Measurements from ENCODE around the gene PADI4. TPM values are rescaled to one million over a fixed set of nuclear protein-coding genes. Genes with fewer than 3 reads are reported as not detected.

Gene PADI4
- total and polyA plus RNA-seq, 2 of the 4 experiments (the other 2 are of a cell fraction) = not detected

- POLR2A ChIA-PET (ENCODE audit: unreplicated experiment) = no interaction called here
Measured at GRCh38 chr1:17355898-17356297, 47.9 kb downstream of the PADI4 start.

More at GRCh38 chr1:17355898-17356297, 47.9 kb downstream of the PADI4 start:
- CTCF ChIA-PET = no interaction called here
- no peak overlapping the region for H3K27ac ChIP-seq (ENCODE audit: insufficient read depth, low read length)
- no peak overlapping the region for H3K56ac ChIP-seq (ENCODE audit: extremely low read depth, insufficient read depth, low read length)
- no peak overlapping the region for H4K91ac ChIP-seq (ENCODE audit: insufficient read depth, low read depth, low read length)
- ATAC-seq (ENCODE audit: low read depth) = no peak
- no peak overlapping the region for H4K8ac ChIP-seq (ENCODE audit: low read depth in 2 of 2, low read length in 2 of 2)
- H3K79me1 ChIP-seq (ENCODE audit: low read depth in 1 of 2, low read length in 2 of 2) = no peaks in the 10 kb centered on the region
- no peak overlapping the region for H2AK9ac ChIP-seq (replicated peaks; ENCODE audit: low read depth, low read length, poor library complexity)
- TF ChIP-seq NFE2L2 (IDR thresholded peaks at IDR 0.05; ENCODE audit: low read depth, low read length) (no peak), USF2 (IDR thresholded peaks at IDR 0.05; ENCODE audit: low read depth, low read length) (no peak), CEBPB (IDR thresholded peaks at IDR 0.05; ENCODE audit: low read depth, low read length) (no peak), POLR2A (IDR thresholded peaks at IDR 0.05; ENCODE audit: low read depth, low read length) (no peak), BHLHE40 (IDR thresholded peaks at IDR 0.05; ENCODE audit: low read depth, low read length) (no peak), RFX5 (IDR thresholded peaks at IDR 0.05; ENCODE audit: low read depth, low read length) (no peak), MAFK (IDR thresholded peaks at IDR 0.05; ENCODE audit: low read depth, low read length) (no peak), CHD1 (IDR thresholded peaks at IDR 0.05; ENCODE audit: low read depth, low read length) (no peak), RAD21 (IDR thresholded peaks at IDR 0.05; ENCODE audit: low read length) (no peak), MXI1 (IDR thresholded peaks at IDR 0.05; ENCODE audit: borderline replicate concordance, low read depth, low read length) (no peak), MAZ (IDR thresholded peaks at IDR 0.05; ENCODE audit: borderline replicate concordance, low read depth, low read length) (no peak), SMC3 (IDR thresholded peaks at IDR 0.05; ENCODE audit: low read depth, low read length) (no peak), FOS (IDR thresholded peaks at IDR 0.05; ENCODE audit: low read depth, low read length) (no peak), RCOR1 (IDR thresholded peaks at IDR 0.05; ENCODE audit: insufficient replicate concordance, low read length) (no peak), ELK1 (IDR thresholded peaks at IDR 0.05; ENCODE audit: borderline replicate concordance, low read depth, low read length) (no peak)
- TF ChIP-seq, protein P1, sequence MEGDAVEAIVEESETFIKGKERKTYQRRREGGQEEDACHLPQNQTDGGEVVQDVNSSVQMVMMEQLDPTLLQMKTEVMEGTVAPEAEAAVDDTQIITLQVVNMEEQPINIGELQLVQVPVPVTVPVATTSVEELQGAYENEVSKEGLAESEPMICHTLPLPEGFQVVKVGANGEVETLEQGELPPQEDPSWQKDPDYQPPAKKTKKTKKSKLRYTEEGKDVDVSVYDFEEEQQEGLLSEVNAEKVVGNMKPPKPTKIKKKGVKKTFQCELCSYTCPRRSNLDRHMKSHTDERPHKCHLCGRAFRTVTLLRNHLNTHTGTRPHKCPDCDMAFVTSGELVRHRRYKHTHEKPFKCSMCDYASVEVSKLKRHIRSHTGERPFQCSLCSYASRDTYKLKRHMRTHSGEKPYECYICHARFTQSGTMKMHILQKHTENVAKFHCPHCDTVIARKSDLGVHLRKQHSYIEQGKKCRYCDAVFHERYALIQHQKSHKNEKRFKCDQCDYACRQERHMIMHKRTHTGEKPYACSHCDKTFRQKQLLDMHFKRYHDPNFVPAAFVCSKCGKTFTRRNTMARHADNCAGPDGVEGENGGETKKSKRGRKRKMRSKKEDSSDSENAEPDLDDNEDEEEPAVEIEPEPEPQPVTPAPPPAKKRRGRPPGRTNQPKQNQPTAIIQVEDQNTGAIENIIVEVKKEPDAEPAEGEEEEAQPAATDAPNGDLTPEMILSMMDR (conservative IDR thresholded peaks at IDR 0.05; ENCODE audit: low read depth, low read length) = no peak
- dilution Hi-C loops (cut with HindIII; ENCODE audit: low sequenced_read_pairs, unreplicated experiment) (no loop called here), in situ Hi-C loops (cut with MboI; ENCODE audit: low sequenced_read_pairs) (no loop called here), intact Hi-C loops (cut with micrococcal nuclease) (no loop called here)
- H4K5ac ChIP-seq (ENCODE audit: low read depth, low read length) = no peak overlapping the region
- H2BK15ac ChIP-seq (ENCODE audit: low read depth, low read length) = no peak overlapping the region
- no peak overlapping the region for H2AK5ac ChIP-seq (ENCODE audit: low read depth, low read length)
- DNase-seq = no peak
- H3K4me2 ChIP-seq (ENCODE audit: low read depth, low read length) = no peak overlapping the region
- 37% methylated on average over 2 of the region's 6 CpGs; no CpG with 5 or more reads in 1 of the 2 experiments for WGBS, 2 experiments (ENCODE audit: extremely low coverage in 2 of 2, insufficient read length in 1 of 2)
- H2BK20ac ChIP-seq (ENCODE audit: low read depth, low read length) = no peak overlapping the region
- H3K36me3 ChIP-seq (ENCODE audit: control insufficient read depth, insufficient read depth, low read length) = no peaks in the 10 kb centered on the region
- H2BK120ac ChIP-seq (ENCODE audit: low read depth, low read length) = no peak overlapping the region
- H3K23ac ChIP-seq (ENCODE audit: low read depth, low read length) = no peak overlapping the region
- H3K14ac ChIP-seq (replicated peaks; ENCODE audit: low read depth, low read length) = no peak overlapping the region
- H3K4ac ChIP-seq (ENCODE audit: low read depth, low read length) = no peak overlapping the region
- H2AFZ ChIP-seq (replicated peaks; ENCODE audit: low read length, poor library complexity) = peak overlapping the region; percentile 43
- H4K20me1 ChIP-seq (ENCODE audit: insufficient read depth, low read length) = no peaks in the 10 kb centered on the region
- no peak overlapping the region for H2BK5ac ChIP-seq (ENCODE audit: low read depth, low read length, poor library complexity, severe bottlenecking)
- no peaks in the 10 kb centered on the region for H3K9me1 ChIP-seq (ENCODE audit: insufficient read depth, low read length)
- no peaks in the 10 kb centered on the region for H3K4me1 ChIP-seq (ENCODE audit: control insufficient read depth, insufficient read depth, low read length)
- no peaks in the 10 kb centered on the region for H3K9me3 ChIP-seq (ENCODE audit: control insufficient read depth, insufficient read depth, low read length)
- H3K9ac ChIP-seq (ENCODE audit: low read depth, low read length) = no peak overlapping the region
- no peak overlapping the region for H3K4me3 ChIP-seq (ENCODE audit: insufficient read depth, low read depth, low read length)
- no TSS peak for BruUV-seq (replicated peaks)
- peaks cover 30% of the 10 kb centered on the region for H3K27me3 ChIP-seq (ENCODE audit: control insufficient read depth, insufficient read depth, low read length)
- H3K18ac ChIP-seq (ENCODE audit: low read depth, low read length) = no peak overlapping the region

All from IMR-90 (cell line).